ENCODE results near the gene ELOF1.

DNA sequence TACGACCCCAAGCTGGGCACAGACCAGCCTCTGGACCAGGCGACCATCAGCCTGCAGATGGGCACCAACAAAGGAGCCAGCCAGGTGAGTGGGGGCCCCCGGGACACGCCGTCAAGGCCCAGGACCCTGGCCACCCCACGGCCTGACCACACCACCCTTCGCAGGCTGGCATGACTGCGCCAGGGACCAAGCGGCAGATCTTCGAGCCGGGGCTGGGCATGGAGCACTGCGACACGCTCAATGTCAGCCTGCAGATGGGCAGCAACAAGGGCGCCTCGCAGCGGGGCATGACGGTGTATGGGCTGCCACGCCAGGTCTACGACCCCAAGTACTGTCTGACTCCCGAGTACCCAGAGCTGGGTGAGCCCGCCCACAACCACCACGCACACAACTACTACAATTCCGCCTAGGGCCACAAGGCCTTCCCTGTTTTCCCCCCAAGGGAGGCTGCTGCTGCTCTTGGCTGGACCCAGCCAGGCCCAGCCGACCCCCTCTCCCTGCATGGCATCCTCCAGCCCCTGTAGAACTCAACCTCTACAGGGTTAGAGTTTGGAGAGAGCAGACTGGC lies 9.6 kb downstream of the ELOF1 start:
- TF ChIP-seq, protein P1, sequence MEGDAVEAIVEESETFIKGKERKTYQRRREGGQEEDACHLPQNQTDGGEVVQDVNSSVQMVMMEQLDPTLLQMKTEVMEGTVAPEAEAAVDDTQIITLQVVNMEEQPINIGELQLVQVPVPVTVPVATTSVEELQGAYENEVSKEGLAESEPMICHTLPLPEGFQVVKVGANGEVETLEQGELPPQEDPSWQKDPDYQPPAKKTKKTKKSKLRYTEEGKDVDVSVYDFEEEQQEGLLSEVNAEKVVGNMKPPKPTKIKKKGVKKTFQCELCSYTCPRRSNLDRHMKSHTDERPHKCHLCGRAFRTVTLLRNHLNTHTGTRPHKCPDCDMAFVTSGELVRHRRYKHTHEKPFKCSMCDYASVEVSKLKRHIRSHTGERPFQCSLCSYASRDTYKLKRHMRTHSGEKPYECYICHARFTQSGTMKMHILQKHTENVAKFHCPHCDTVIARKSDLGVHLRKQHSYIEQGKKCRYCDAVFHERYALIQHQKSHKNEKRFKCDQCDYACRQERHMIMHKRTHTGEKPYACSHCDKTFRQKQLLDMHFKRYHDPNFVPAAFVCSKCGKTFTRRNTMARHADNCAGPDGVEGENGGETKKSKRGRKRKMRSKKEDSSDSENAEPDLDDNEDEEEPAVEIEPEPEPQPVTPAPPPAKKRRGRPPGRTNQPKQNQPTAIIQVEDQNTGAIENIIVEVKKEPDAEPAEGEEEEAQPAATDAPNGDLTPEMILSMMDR (IDR thresholded peaks at IDR 0.05; ENCODE audit: borderline replicate concordance, extremely low read depth, low read length, poor library complexity, severe bottlenecking), result no peak
- no peak for TF ChIP-seq EZH2 (IDR thresholded peaks at IDR 0.05; ENCODE audit: borderline replicate concordance, low read depth, low read length, severe bottlenecking)

Measured in DND-41 (cell line).